ENCODE measurements around the gene MMP14.

The MMP14 gene

DNA sequence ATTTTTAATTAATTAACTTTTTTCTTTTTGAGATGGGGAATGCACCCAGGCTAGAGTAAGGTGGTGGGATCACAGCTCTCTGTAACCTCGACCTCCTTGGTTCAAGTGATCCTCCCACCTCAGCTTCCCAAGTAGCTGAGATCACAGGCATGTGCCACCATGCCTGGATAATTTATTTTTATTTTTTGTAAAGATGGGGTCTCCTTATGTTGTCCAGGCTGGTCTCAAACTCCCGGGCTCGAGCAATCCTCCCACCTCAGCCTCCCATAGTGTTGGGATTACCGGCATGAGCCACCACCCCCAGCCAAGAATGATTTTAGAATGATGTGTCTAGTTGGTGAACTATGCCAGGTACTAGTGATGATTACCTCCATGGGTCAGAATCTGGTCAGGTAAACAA lies 28.6 kb downstream of the MMP14 start:
- no peak for DNase-seq

DNA sequence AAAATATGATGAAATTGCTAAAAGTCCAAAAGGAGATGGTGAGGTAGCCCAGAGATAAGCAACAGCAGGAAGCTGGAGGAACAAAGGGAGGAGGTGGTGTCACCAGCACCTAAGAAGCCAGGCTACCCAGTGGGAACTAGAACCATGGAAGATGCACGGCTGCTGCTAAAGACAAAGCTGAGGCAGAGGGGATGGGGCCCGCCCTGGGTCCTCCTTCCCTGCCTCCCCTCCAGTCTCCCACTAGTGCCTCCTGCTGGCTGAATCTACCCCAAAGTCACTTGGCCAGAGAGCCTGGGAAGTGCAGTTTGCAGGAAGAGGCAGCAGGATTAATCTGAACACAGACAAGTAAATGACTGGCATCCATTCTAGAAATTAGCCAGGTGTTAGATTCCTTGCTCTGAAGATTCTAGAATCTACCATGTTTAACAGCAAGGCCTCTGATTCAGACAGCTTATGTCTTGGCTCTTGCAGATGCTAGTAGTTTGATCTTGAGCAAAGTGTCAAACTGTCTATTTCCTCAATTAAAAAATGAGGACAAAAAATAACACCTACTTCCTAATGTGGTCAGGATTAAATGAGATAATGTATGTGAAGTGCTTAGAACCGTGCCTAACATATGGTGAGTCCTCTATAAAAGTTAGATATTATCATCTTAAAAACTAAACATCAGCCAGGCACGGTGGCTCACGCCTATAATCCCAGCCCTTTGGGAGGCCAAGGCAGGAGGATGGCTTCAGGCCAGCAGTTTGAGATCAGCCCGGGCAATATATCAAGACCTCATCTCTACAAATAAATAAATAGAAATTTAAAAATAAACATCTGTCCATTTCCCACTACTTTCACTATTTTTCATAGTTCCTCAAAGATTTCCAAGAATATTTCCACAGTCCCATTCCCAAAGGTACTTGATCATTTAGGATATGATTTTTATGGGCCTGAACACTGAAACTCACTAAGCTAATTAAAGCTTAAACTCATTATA lies 29.3 kb downstream of the MMP14 start:
- no peak for DNase-seq

DNA sequence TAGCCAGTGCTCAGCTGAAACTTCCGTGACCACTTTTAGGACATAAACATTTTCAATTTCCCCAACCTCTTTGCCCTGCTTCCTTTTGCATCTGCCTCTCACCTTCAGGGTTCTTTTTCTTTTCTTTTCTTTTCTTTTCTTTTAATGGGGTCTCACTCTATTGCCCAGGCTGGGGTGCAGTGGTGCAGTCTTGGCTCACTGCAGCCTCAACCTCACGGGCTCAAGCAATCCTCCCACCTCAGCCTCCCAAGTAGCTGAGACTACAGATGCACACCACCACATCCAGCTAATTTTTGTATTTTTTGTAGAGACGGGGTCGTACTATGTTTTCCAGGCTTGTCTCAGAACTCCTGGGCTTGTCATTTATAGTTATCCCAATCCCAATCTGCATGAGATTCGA lies 30.5 kb downstream of the MMP14 start:
- DNase-seq, result no peak

DNA sequence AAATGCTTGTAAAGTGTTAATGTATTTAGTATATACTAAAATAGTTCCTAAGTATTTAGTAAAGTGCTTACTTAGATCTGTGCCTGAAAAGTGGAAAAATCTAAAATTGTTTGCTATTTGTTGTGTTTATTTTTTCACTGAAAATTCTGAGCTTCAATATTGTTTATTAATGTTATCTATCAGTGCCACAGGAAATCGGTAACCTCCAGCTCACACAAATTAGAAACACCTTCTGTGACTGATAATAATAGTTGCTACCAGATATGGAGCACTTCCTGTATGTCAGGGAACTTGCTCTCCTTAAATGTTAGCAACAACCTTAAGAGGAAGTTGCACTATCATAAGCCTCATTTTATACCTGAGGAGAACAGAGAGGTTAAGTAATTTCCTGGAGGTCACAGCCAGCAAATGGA lies 34.4 kb downstream of the MMP14 start:
- no peak for DNase-seq

DNA sequence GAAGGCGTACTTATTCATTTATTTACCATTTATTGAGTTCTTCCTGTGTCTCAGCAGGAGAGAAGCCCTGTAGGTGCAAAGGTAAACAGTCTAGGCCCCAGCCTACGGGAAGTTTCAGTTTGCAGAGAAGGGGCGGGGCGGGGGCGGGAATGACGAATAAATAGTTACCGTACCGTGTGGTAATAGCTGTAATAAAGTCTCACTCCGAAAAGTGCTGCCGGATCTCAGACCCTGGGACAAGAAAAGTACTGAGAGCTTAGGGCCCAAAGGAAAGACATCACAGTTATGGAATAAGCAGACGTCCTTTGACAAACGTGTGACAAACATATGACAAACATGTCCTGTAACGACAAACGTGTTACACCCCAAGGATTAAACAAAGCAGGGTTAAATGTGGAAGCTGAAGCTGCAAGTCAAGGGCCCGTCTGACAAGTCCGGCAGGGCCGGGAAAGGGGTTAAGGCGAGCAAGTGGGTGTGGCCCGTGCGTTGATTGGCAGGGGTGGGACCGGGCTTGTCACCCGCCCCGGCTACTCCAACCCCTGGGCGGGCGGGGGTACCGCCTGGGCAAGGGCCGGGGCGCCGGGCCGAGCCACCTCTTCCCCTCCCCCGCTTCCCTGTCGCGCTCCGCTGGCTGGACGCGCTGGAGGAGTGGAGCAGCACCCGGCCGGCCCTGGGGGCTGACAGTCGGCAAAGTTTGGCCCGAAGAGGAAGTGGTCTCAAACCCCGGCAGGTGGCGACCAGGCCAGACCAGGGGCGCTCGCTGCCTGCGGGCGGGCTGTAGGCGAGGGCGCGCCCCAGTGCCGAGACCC lies 35.0 kb downstream of the MMP14 start, which contains the start of gene LRP10:
Gene LRP10 (plus strand): TSS at position 517 of the 809 bp plus-strand sequence. CDS start 564 bp downstream, outside the sequence.
- peak; percentile 77 for DNase-seq

DNA sequence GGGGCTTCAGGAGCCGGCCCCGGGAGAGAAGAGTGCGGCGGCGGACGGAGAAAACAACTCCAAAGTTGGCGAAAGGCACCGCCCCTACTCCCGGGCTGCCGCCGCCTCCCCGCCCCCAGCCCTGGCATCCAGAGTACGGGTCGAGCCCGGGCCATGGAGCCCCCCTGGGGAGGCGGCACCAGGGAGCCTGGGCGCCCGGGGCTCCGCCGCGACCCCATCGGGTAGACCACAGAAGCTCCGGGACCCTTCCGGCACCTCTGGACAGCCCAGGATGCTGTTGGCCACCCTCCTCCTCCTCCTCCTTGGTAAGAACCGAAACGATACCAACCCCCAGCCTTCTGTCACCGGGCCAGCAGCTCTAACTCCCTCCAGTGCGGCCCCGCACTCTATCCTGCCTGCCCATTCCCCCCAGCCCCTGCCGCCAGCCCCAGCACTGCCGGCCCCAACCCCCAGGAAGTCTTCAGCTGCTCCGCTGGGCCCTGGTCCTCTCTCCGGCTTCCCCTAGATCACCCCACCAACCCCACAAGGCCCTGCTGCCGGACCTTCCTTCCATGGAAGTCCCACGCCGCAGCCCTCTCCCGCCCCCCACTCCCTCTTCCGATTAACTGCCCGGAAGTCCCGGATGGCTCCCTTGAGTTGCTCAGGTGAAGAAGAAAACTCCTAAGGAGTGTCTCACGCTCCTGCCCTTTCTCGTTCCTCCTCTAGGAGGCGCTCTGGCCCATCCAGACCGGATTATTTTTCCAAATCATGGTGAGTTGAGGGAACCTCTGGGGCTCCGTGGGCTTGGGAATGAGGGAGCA lies 35.8 kb downstream of the MMP14 start:
- DNase-seq, result peak; percentile 67

DNA sequence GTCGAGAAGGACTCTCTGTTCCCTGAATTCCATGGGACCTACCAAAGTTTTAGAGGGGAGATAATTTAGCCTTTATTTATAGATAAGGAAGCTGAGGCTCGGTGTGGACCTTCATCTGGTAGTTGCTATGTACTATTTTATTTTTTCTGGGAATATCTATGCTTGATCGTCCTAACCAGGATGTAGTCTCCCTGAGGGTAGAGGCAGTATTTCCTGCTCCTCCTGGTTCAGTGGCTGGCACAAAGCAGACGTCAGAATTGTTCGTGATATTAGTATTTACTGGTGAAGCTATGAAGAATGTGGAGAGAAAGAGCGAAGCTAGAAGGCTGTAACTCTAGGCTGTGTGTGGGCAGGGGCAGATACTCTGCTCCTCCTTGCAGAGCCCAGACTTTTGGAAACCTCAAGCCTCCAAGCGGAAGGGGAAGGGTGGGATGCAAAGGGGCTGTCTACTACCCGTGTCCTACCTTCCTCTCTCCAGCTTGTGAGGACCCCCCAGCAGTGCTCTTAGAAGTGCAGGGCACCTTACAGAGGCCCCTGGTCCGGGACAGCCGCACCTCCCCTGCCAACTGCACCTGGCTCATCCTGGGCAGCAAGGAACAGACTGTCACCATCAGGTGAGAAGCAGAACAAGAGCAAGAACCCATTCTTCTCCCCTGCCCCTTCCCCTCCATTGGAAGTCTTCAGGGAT lies 36.6 kb downstream of the MMP14 start:
- DNase-seq, result no peak

DNA sequence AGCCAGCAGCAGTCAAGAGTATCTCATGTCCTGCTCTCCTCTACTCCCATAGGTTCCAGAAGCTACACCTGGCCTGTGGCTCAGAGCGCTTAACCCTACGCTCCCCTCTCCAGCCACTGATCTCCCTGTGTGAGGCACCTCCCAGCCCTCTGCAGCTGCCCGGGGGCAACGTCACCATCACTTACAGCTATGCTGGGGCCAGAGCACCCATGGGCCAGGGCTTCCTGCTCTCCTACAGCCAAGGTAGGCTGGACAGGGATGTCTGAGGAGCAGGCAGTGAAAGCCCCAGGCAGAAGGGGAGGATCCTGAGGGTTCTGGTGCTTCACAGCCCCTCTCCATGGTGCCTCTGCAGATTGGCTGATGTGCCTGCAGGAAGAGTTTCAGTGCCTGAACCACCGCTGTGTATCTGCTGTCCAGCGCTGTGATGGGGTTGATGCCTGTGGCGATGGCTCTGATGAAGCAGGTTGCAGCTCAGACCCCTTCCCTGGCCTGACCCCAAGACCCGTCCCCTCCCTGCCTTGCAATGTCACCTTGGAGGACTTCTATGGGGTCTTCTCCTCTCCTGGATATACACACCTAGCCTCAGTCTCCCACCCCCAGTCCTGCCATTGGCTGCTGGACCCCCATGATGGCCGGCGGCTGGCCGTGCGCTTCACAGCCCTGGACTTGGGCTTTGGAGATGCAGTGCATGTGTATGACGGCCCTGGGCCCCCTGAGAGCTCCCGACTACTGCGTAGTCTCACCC lies 38.8 kb downstream of the MMP14 start:
- no peak for DNase-seq

DNA sequence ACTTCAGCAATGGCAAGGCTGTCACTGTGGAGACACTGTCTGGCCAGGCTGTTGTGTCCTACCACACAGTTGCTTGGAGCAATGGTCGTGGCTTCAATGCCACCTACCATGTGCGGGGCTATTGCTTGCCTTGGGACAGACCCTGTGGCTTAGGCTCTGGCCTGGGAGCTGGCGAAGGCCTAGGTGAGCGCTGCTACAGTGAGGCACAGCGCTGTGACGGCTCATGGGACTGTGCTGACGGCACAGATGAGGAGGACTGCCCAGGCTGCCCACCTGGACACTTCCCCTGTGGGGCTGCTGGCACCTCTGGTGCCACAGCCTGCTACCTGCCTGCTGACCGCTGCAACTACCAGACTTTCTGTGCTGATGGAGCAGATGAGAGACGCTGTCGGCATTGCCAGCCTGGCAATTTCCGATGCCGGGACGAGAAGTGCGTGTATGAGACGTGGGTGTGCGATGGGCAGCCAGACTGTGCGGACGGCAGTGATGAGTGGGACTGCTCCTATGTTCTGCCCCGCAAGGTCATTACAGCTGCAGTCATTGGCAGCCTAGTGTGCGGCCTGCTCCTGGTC lies 39.4 kb downstream of the MMP14 start:
- no peak for DNase-seq

DNA sequence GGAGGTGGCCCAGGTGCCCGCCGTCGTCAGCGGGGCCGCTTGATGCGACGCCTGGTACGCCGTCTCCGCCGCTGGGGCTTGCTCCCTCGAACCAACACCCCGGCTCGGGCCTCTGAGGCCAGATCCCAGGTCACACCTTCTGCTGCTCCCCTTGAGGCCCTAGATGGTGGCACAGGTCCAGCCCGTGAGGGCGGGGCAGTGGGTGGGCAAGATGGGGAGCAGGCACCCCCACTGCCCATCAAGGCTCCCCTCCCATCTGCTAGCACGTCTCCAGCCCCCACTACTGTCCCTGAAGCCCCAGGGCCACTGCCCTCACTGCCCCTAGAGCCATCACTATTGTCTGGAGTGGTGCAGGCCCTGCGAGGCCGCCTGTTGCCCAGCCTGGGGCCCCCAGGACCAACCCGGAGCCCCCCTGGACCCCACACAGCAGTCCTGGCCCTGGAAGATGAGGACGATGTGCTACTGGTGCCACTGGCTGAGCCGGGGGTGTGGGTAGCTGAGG lies 40.7 kb downstream of the MMP14 start:
- no peak for DNase-seq

DNA sequence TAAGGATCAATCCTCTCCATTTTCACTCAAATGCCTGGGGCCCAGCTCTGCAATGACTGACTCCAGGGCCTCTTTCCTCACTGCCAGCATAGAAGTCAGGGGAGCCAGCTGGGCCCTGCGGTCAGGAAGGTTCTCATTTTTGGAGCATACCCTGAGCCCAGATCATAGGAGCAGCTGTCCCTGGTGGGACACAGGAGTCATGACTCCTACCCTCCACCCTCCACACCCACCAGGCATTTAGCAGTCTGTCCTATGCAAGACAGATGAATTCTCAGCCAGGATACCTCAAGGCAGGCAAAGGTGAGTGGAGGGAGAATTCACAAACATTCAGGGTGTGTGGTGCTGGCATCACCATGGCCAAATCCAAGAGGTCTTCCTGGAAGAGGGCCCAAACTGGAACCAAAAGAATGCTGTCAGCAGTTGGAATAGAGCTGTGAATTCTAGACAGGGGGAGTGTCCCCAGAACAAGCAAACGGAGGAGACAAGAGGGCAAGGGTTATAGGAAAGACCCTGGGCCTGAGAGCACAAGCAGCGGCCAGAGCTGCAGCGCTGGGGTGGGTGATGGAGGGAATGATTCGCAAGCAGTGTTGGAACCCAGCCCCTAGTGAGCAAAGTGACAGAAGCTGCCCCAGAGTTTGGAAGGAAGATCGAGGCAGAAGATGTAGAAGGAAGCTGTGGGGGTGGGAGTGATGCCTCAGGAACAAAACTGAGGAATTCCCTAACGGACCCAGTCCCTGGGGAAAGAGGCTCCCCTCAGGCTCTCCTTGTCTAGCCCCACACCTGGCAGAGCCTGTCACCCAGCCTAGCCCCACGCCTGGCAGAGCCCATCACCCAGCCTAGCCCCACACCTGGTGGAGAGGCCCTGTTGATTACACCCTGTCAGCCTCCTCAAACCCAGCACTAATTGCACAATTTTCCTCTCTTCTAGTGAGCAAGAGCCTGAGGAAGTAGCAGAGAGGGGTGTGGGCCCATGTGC lies 42.2 kb downstream of the MMP14 start:
- DNase-seq, result no peak

DNA sequence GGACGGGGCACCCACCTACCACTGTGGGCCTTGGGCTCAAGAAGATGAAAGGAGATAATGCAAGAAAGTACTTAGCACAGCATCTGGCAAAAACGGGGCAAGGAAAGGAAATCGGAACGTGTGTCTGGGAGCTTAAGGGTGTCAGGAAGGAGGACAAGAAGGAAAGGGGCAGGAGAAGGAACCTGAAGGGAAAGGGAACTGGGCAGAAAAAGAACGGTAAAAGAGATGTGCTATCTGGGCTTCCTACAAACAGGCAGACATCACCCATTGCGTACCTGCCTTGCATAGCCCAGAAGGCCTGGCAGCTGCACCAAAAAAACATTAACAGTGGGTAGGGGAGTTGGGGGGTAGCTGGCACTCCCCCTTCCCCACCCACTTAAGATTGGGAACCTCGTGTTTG lies 45.7 kb downstream of the MMP14 start:
- DNase-seq, result no peak

DNA sequence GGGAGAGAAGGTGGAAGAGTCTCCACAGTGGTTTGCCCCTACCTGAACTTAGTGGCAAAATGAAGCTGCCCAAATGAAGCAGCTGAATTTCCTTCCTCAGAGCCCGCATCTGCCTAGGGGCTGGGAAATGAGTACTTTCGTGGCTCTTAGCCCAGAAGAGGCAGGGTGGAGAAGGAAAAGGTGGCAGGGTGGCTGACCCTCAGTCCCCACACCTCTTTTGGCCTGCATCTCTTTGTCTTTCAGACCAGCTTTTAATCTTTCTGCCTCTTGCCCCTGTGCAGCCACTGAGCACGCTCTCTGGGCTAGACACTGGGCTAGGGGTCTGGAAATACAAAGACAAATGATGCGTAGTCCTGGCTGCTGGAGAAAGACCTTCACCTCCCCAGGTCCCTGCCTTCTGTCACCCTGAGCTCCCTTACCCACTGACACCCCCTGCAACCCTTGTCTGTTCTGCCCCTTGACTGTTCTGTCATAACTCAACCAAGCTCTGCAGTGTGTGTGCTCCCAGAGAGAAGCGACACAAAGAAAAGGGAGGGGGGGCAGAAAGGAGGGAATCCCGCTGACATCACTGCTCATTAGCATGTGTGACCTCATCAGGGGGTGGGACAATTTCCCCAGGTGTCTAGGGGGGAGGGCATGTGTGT lies 46.3 kb downstream of the MMP14 start:
- DNase-seq, result peak; percentile 79

DNA sequence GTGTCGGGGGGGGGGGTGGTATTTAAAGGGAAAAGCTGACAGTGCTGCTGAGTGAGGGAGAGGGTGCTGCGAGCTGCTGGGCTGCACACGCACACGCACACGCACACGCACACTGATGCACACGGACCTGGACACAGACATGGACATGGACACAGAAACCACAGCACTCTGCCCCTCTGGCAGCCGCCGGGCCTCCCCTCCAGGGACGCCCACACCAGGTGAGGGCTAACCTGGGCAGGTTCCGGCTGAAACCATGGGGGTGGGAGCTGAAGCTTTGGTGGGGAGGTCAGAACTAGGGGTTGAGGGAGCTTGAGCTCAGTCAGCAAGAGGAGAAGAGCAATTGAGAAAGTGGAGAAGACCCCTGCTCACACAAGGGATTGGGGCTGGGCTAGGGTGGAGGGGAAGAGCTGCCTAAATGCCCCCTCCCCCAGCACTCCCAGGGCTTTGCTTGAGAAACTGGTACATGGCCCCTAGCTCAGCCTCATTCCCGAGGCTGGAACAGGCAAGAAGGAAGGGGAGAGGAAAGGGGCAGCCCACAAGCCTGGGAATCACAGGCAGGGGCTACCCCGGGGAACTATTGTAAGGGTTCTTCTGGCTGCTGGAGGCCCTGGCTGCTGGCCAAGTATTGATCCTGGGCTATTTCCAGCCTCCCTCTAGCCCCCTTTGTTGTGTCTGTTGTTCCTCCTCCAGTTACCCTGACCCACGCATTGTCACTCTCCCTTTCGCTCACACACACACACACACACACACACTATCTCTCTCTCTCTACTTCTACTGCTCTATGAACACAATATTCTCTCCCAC lies 47.0 kb downstream of the MMP14 start, which contains the start of gene REM2:
Gene REM2 (plus strand): TSS at position 50 of the 804 bp plus-strand sequence. CDS start 66 bp downstream, at position 116.
- DNase-seq, result peak; percentile 66

DNA sequence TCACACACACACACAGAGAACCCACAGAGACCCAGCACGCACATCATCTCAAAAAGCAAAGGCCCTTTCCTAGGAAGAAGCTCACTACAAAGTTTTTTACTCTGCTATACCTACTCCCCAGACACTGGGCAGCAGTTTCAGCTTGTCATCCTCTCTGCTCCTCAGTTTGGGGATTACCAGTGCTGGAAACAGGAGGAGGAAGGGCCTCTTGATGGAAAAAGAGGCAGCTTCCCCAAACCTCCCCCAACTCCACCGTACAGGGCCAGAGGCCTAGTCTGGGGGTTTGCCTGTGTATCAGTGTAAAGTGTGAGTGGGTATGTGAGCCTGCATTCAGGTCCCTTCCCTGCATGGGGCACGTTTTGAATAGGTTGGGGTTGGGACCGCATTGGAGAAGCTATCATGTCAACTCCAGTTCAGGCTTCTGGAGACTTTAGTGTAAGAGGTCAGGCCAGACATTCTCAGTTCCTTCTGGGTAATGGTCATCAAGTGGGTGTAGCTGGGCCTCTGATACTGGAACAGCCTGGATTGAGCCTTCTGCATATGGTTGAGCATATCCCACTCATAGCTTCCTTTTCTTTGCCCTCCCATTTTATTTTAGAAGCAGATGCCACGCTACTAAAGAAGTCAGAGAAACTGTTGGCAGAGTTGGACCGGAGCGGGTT lies 47.8 kb downstream of the MMP14 start:
- no peak for DNase-seq

DNA sequence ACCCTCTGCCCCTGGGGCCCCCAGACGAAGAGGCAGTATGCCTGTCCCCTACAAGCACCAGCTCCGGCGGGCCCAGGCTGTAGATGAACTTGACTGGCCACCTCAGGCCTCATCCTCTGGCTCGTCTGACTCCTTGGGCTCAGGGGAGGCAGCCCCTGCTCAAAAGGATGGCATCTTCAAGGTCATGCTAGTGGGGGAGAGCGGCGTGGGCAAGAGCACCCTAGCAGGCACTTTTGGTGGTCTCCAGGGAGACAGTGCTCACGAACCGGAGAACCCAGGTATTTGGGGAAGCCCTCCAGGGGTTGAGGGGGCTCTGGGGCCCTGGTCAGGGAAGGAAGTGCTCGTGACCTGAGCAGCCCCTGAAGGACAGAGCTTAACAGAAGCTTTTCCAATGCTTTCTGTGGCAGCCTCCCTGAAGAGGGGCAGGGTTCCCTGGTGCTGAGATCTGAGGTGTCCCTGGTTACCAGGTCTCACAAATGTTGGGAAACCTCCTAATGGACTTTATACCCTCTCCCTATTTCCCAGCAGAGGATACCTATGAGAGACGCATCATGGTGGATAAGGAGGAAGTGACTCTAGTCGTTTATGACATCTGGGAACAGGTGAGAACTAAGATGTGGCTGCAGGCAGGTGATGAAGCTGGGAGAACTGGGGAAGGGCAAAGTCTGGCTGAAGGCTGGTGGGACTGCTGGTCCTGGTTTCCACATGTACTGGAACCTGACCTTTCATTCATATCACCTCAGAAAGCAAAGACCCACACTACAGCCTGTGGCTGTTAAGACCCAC lies 48.5 kb downstream of the MMP14 start:
- DNase-seq, result no peak

DNA sequence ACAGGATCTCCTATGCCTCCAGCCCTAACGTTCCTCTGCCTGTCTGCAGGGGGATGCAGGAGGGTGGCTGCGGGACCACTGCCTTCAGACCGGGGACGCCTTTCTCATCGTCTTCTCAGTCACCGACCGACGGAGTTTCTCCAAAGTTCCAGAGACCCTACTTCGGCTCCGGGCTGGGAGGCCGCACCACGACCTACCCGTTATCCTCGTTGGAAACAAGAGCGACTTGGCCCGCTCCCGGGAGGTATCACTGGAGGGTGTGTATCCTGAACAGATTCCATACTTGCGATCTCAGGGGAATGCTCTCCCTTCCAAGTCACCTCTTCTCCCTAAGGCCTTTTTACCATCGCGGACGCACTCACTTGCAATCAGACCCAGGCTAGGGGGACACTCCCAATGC lies 49.6 kb downstream of the MMP14 start:
- DNase-seq, result no peak

All from NCI-H1105 treated with DMSO at 0.1 percent for 48 hours (cell line).